NCI-H128 (cell line): ENCODE measurements around the gene CYBA.

Experiments
- DNase-seq: peaks from one replicate; lab custom pipeline; 2025; ENCODE audit not compliant: unreplicated experiment; lab: John Stamatoyannopoulos, UW

The CYBA gene

GRCh38 chr16:88647178-88648070 lies 3.4 kb downstream of the CYBA start:
- no peak for DNase-seq

- DNase-seq, result no peak
These were observed 4.4 kb downstream of the CYBA start for GRCh38 chr16:88646345-88647034.

GRCh38 chr16:88645941-88646340 lies 4.9 kb downstream of the CYBA start:
- no peak for DNase-seq

- DNase-seq, result no peak
These were observed 5.4 kb downstream of the CYBA start for GRCh38 chr16:88645455-88645854.

GRCh38 chr16:88643644-88643932 lies 7.3 kb downstream of the CYBA start:
- no peak for DNase-seq

GRCh38 chr16:88642881-88643643 lies 7.8 kb downstream of the CYBA start:
- DNase-seq, result no peak

GRCh38 chr16:88640498-88641247 lies 10.2 kb downstream of the CYBA start:
- DNase-seq, result no peak

GRCh38 chr16:88640039-88640495 lies 10.8 kb downstream of the CYBA start:
- DNase-seq, result no peak

- DNase-seq, result no peak
These were observed 11.4 kb downstream of the CYBA start for GRCh38 chr16:88639231-88640038.

GRCh38 chr16:88638323-88639230 lies 12.3 kb downstream of the CYBA start, which contains the start of gene IL17C:
IL17C (plus strand) TSS chr16:88638572; CDS start chr16:88638642, 70 bp downstream.
- DNase-seq, result no peak

GRCh38 chr16:88636488-88637265 lies 14.2 kb downstream of the CYBA start:
- DNase-seq, result no peak

- no peak for DNase-seq
These were observed 15.1 kb downstream of the CYBA start for GRCh38 chr16:88635671-88636319.

- DNase-seq, result no peak
These were observed 15.7 kb downstream of the CYBA start for GRCh38 chr16:88634994-88635670.

- DNase-seq, result no peak
These were observed 16.5 kb downstream of the CYBA start for GRCh38 chr16:88634141-88634993.

- DNase-seq, result no peak
These were observed 17.1 kb downstream of the CYBA start for GRCh38 chr16:88633684-88634140.

GRCh38 chr16:88632587-88632930 lies 18.3 kb downstream of the CYBA start:
- no peak for DNase-seq
